K562 (cell line): ENCODE measurements around the gene ANKDD1A. TPM values are rescaled to one million over a fixed set of nuclear protein-coding genes. Genes with fewer than 3 reads are reported as not detected.

ENCODE experiments used
- BRD9 ChIP-seq: fragments of 450-650 bp; IDR thresholded peaks from 2 replicates; pipeline ENCODE4 v1.6.1; 2018; ENCODE audit warnings: low read depth; ENCODE audit not compliant: partially characterized antibody
- GMEB1 ChIP-seq: fragments of 250-450 bp; sonication (Bioruptor Pico); IDR thresholded peaks from 2 replicates; pipeline ENCODE4 v1.4.0; 2020; ENCODE audit warnings: mild to moderate bottlenecking
- HDAC2 ChIP-seq: fragments of 450-650 bp; IDR thresholded peaks from 2 replicates; pipeline ENCODE4 v1.6.1; 2016; ENCODE audit warnings: mild to moderate bottlenecking
- HDAC6 ChIP-seq: IDR thresholded peaks from 2 replicates; pipeline ENCODE4 v1.6.1; 2012; ENCODE audit warnings: low read depth, mild to moderate bottlenecking, control low read depth, inconsistent platforms, low read length, moderate library complexity
- ILK ChIP-seq: fragments of 450-650 bp; IDR thresholded peaks from 2 replicates; pipeline ENCODE4 v1.6.1; 2016; ENCODE audit warnings: missing genetic modification characterization, low read depth, mild to moderate bottlenecking, missing compliant biosample characterization, moderate library complexity, borderline replicate concordance
- KAT2B ChIP-seq: IDR thresholded peaks from one replicate; pipeline ENCODE4 v1.6.1; 2012; ENCODE audit warnings: low read depth, mild to moderate bottlenecking, control low read depth, inconsistent platforms, low read length, moderate library complexity
- THRA ChIP-seq: fragments of 450-650 bp; IDR thresholded peaks from 2 replicates; pipeline ENCODE4 v1.6.1; 2017; ENCODE audit warnings: mild to moderate bottlenecking, moderate library complexity
- ZFP30 ChIP-seq: fragments of 250-450 bp; sonication (Bioruptor Pico); IDR thresholded peaks from 2 replicates; pipeline ENCODE4 v1.8.0; 2022; ENCODE audit warnings: moderate library complexity, mild to moderate bottlenecking, inconsistent platforms, borderline replicate concordance
- ZNF407 ChIP-seq: fragments of 450-650 bp; IDR thresholded peaks from 2 replicates; pipeline ENCODE4 v1.6.1; 2016; ENCODE audit warnings: low read depth
- polyA plus RNA-seq, 8 experiments: library from polyadenylated mRNA; depleted of rRNA in 4 of 8; stranded (reverse) in 5 of 8; unstranded in 3 of 8; fragments of >200 nt; fragmentation: Nextera tagmentation in 2 of 8; fragmentation: Illumina TruSeq in 1 of 8; extraction: Ambion mirVana in 2 of 8; extraction: Trizol in 1 of 8; gene quantifications; 2 replicates each; pipeline versions ENCODE4 v1.2.1 to v1.2.3, GENCODE V29; 2011 to 2014; ENCODE audit warnings: inconsistent platforms in 1 of 8, missing spikeins in 1 of 8
- total RNA-seq, 7 experiments: library from RNA; depleted of rRNA in 6 of 7; stranded (reverse); fragments of >200 nt in 6 of 7; fragmentation: Illumina TruSeq in 2 of 7; extraction: Trizol in 2 of 7; gene quantifications; 2 replicates each; pipeline versions ENCODE4 v1.2.1 to v1.2.3, GENCODE V29; 2011 to 2021; ENCODE audit warnings: low replicate concordance in 1 of 7

Gene ANKDD1A
- total and polyA plus RNA-seq, 9 of the 15 experiments (the other 6 are each of a cell fraction or from before 2014, with no cell fraction given): 0.08 to 0.80 (median 0.43) TPM

GRCh38 chr15:64926661-64927060, 15.0 kb downstream of the ANKDD1A start (continued):
- no peak for TF ChIP-seq THRA
- no peak for TF ChIP-seq BRD9
- TF ChIP-seq ZNF407: no peak
- TF ChIP-seq ILK (tag): no peak
- no peak for TF ChIP-seq GMEB1
- no peak for TF ChIP-seq KAT2B
- TF ChIP-seq ZFP30 (CRISPR knock-in tag): no peak
- no peak for TF ChIP-seq HDAC2
- TF ChIP-seq HDAC6: no peak
- TF ChIP-seq, all 486 proteins: peak for 0
